ENCODE measurements around the gene LRRC39.

DNA sequence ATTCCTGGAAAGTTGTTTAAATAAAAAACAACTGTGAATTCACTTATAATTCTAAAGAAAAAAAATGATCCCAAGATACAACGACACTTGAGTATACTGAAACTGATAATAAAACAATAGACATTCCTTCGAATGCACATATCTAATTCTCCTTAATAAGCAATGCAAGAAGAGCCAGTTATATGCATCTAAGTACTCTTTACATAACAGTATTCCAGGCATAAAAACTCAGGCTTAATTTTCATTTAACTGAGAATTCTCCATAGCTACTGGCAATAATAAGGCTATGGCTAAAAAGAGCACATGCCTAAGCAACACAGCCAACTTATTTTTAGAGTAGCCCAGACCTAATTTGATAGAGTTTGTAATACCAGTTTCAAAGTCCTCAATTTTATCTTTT is 76.5 kb downstream of the LRRC39 start:
- TF ChIP-seq, protein P1, sequence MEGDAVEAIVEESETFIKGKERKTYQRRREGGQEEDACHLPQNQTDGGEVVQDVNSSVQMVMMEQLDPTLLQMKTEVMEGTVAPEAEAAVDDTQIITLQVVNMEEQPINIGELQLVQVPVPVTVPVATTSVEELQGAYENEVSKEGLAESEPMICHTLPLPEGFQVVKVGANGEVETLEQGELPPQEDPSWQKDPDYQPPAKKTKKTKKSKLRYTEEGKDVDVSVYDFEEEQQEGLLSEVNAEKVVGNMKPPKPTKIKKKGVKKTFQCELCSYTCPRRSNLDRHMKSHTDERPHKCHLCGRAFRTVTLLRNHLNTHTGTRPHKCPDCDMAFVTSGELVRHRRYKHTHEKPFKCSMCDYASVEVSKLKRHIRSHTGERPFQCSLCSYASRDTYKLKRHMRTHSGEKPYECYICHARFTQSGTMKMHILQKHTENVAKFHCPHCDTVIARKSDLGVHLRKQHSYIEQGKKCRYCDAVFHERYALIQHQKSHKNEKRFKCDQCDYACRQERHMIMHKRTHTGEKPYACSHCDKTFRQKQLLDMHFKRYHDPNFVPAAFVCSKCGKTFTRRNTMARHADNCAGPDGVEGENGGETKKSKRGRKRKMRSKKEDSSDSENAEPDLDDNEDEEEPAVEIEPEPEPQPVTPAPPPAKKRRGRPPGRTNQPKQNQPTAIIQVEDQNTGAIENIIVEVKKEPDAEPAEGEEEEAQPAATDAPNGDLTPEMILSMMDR (IDR thresholded peaks at IDR 0.05) = no peak
- no peak for TF ChIP-seq POLR2A (IDR thresholded peaks at IDR 0.05)
